GM12892 (cell line): Measurements from ENCODE around the gene NR2C2.

ENCODE experiments used
- POLR2A ChIP-seq: IDR thresholded peaks from 2 replicates; pipeline ENCODE4 v1.6.1; 2011; ENCODE audit warnings: low read depth, low read length, control low read depth
- POLR2AphosphoS5 ChIP-seq: IDR thresholded peaks from 2 replicates; pipeline ENCODE4 v1.6.1; 2011; ENCODE audit warnings: low read depth, low read length, control low read depth
- TAF1 ChIP-seq: IDR thresholded peaks from 2 replicates; pipeline ENCODE4 v1.6.1; 2011; ENCODE audit warnings: low read depth, mild to moderate bottlenecking, control low read depth, low read length, borderline replicate concordance

GRCh38 chr3:14946739-14947099 is 664 bp upstream of the NR2C2 start:
- TF ChIP-seq POLR2AphosphoS5 (no peak), POLR2A (no peak), TAF1 (no peak)
